ENCODE data around the gene ABHD1.
A peak's percentile ranks its signal among the peaks of the same experiment; 100 is the strongest.

The ABHD1 gene

DNA sequence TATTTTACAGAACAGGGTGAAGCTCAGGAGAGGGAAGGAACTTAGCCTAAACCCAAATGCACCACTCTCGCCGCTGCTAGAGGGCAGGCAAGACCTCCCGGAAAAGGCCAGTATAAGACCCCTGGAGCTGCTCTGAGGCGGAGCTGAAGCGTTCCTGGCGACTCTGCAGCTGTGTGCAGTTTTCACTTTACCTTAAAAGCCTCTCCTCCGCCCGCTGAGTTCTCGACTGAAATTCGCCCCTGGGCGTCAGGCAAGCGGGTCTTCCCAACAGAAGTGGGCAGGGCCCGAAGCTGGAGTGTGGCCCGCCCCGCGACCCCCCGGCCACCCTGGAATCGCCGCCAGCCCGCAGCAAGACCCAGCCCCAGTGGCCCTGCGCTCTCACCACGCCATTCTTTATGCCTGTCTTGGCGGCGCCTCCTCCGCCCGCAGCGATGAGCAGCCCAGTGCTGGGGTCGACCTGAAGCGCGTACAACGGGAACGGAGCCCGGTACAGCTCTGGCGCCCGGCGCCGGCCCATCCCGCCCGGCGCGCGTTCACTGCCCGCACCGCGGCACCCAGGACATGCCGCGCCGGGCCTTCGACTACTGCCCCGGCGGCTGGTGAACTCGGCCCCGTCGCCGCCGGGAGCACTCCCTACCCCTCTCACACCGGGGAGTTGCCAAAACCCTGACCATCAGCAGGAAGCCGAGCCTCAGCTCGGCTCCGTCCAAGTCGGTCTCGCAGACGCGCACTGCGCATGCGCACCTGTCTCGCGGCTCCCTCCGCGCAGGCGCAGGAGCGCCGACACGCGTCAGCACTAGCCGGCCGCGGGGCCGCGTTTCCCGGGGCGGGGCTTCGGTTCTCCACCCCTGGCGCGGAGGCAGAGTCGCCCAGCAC is 10.5 kb downstream of the ABHD1 start, which contains the start of gene PREB:
PREB (minus strand) TSS at position 732 of the 876 bp plus-strand sequence; CDS start at position 517, 215 bp downstream.
- ChIA-PET POLR2A (interaction anchor here (0.7 to 2.9 kb wide), 9 partner anchors 10 to 83 kb away, joined by 3 to 42 read pairs (median 3); partner anchors contain the start of genes ABHD1, AGBL5 and TCF23), CTCF (interaction anchor here (0.7 to 1.1 kb wide), 5 partner anchors 17 to 169 kb away, joined by 3 to 5 read pairs (median 3); no protein-coding TSS in a partner anchor)
- peak; percentile 100 for DNase-seq (ENCODE audit: extremely low spot score)
- no peak for TF ChIP-seq ZNF384 (IDR thresholded peaks at IDR 0.05)
- no peak for TF ChIP-seq BHLHE40 (IDR thresholded peaks at IDR 0.05; ENCODE audit: borderline replicate concordance)
- TF ChIP-seq L3MBTL2 (conservative IDR thresholded peaks at IDR 0.05) = no peak
- TF ChIP-seq FOXM1 (IDR thresholded peaks at IDR 0.05; ENCODE audit: borderline replicate concordance) = no peak
- no peak for TF ChIP-seq FOXK2 (IDR thresholded peaks at IDR 0.05)
- TF ChIP-seq HDGF (IDR thresholded peaks at IDR 0.05; ENCODE audit: borderline replicate concordance) = no peak
- no peak for TF ChIP-seq SUZ12 (IDR thresholded peaks at IDR 0.05)
- TF ChIP-seq, protein P1, sequence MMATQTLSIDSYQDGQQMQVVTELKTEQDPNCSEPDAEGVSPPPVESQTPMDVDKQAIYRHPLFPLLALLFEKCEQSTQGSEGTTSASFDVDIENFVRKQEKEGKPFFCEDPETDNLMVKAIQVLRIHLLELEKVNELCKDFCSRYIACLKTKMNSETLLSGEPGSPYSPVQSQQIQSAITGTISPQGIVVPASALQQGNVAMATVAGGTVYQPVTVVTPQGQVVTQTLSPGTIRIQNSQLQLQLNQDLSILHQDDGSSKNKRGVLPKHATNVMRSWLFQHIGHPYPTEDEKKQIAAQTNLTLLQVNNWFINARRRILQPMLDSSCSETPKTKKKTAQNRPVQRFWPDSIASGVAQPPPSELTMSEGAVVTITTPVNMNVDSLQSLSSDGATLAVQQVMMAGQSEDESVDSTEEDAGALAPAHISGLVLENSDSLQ (IDR thresholded peaks at IDR 0.05) = no peak
- TF ChIP-seq TARDBP (IDR thresholded peaks at IDR 0.05) = no peak
- no peak for TF ChIP-seq LEF1 (IDR thresholded peaks at IDR 0.05; ENCODE audit: borderline replicate concordance)
- no peak for TF ChIP-seq FOXA1 (IDR thresholded peaks at IDR 0.05)

DNA sequence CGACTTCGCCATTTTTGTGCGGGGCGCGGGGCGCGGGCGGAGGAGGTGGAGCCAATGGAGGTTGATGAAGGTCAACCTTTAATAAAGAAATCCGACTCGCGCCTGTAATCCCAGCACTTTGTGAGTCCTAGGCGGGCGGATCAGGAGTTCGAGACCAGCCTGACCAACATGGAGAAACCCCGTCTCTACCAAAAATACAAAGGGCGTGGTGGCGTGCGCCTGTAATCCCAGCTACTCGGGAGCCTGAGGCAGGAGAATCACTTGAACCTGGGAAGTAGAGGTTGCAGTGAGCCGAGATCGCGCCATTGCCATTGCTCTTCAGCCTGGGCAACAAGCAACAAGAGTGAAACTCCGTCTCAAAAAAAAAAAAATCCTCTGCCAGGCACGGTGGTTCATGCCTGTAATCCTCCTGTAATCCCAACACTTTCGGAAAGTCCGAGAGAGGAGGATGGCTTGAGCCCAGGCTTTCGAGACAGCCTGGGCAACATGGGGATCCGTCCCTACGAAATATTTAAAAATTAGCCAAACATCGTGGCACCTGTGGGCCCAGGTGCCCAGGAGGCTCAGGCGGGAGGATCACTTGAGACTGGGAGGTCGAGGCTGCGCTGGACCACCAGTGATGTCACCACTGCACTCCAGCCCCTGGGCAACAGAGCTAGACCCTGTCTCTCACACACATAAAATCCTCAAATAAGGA is 11.3 kb downstream of the ABHD1 start:
- ChIA-PET CTCF (interaction anchor here (1.0 kb wide), 2 partner anchors 57 to 169 kb away, joined by 3 to 4 read pairs; no protein-coding TSS in a partner anchor), POLR2A (interaction anchor here (1.2 to 2.9 kb wide), 3 partner anchors 11 to 16 kb away, joined by 4 to 42 read pairs (median 4); partner anchors contain the start of gene ABHD1)
- TF ChIP-seq TARDBP (IDR thresholded peaks at IDR 0.05) = no peak
- TF ChIP-seq BHLHE40 (IDR thresholded peaks at IDR 0.05; ENCODE audit: borderline replicate concordance) = no peak
- TF ChIP-seq SUZ12 (IDR thresholded peaks at IDR 0.05) = no peak
- no peak for TF ChIP-seq ZNF384 (IDR thresholded peaks at IDR 0.05)
- no peak for TF ChIP-seq SP1 (IDR thresholded peaks at IDR 0.05)
- TF ChIP-seq HDGF (IDR thresholded peaks at IDR 0.05; ENCODE audit: borderline replicate concordance) = no peak
- TF ChIP-seq NFRKB (IDR thresholded peaks at IDR 0.05) = no peak
- TF ChIP-seq LEF1 (IDR thresholded peaks at IDR 0.05; ENCODE audit: borderline replicate concordance) = no peak
- TF ChIP-seq ELF4 (IDR thresholded peaks at IDR 0.05) = no peak
- no peak for TF ChIP-seq ARNT (IDR thresholded peaks at IDR 0.05)
- TF ChIP-seq CTBP1 (IDR thresholded peaks at IDR 0.05; ENCODE audit: borderline replicate concordance) = no peak
- TF ChIP-seq L3MBTL2 (conservative IDR thresholded peaks at IDR 0.05) = no peak
- no peak for TF ChIP-seq FOXK2 (IDR thresholded peaks at IDR 0.05)
- no peak for TF ChIP-seq FOXM1 (IDR thresholded peaks at IDR 0.05; ENCODE audit: borderline replicate concordance)
- TF ChIP-seq, protein P1 (IDR thresholded peaks at IDR 0.05) = no peak
- TF ChIP-seq FOXA1 (IDR thresholded peaks at IDR 0.05) = no peak
- no peak for DNase-seq (ENCODE audit: extremely low spot score)

DNA sequence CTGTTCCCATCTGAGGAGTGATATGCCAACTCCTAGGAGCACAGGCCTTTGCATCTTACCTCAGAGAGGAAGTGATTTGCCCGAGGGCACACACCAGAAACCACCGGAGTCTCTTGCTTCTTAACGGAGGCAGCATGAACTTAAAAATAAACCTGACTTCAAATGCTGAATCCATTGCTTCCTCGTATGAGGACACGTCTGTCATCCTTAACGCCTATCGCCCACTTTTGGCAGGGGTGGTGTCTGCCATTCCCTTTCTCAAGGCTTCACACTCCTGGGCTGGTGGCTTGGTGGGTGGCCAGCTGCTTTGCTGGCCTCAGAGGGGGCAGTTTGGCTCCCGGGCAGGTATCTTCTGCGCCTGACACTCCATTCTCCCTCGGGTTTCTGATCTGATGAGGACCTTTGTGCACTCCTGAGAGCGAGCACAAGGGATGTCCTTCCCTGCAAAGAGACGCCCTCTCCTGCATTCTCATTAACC is 11.9 kb downstream of the ABHD1 start:
- no peak for DNase-seq (ENCODE audit: extremely low spot score)
- TF ChIP-seq TARDBP (IDR thresholded peaks at IDR 0.05) (no peak), ARNT (IDR thresholded peaks at IDR 0.05) (no peak), FOXK2 (IDR thresholded peaks at IDR 0.05) (no peak), ZNF384 (IDR thresholded peaks at IDR 0.05) (no peak), FOXM1 (IDR thresholded peaks at IDR 0.05; ENCODE audit: borderline replicate concordance) (no peak), HDGF (IDR thresholded peaks at IDR 0.05; ENCODE audit: borderline replicate concordance) (no peak), SUZ12 (IDR thresholded peaks at IDR 0.05) (no peak), SP1 (IDR thresholded peaks at IDR 0.05) (no peak), BHLHE40 (IDR thresholded peaks at IDR 0.05; ENCODE audit: borderline replicate concordance) (no peak)
- TF ChIP-seq, protein P1 (IDR thresholded peaks at IDR 0.05) = no peak
- ChIA-PET CTCF (no interaction called here), POLR2A (no interaction called here)

DNA sequence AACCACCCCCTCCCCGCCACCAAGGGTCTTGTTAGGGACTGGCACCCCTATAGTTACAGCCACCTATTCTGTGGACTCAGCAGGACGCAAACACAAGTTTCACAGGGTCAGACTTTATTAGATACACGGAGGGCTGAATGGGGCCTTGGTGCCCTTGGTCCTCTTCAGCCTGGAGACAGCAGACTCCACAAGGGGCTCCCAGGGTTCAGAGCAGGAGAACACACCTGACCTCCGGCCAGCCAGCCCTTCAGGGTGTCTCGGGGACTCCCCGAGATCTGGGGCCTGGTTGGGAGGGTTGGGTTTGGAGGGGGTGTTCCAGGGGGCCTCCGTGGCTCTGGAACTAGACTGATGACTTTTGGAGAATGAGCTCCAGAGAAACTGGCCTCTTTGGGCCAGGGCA is 13.1 kb downstream of the ABHD1 start:
- POLR2A ChIA-PET = no interaction called here
- CTCF ChIA-PET = no interaction called here
- TF ChIP-seq TARDBP (IDR thresholded peaks at IDR 0.05) = no peak
- TF ChIP-seq L3MBTL2 (conservative IDR thresholded peaks at IDR 0.05) = no peak
- no peak for TF ChIP-seq ARNT (IDR thresholded peaks at IDR 0.05)
- TF ChIP-seq, protein P1 (IDR thresholded peaks at IDR 0.05) = no peak
- TF ChIP-seq ELF4 (IDR thresholded peaks at IDR 0.05) = no peak
- TF ChIP-seq FOXA1 (IDR thresholded peaks at IDR 0.05) = no peak
- no peak for TF ChIP-seq SUZ12 (IDR thresholded peaks at IDR 0.05)
- no peak for TF ChIP-seq SP1 (IDR thresholded peaks at IDR 0.05)
- no peak for TF ChIP-seq NFRKB (IDR thresholded peaks at IDR 0.05)
- no peak for TF ChIP-seq BHLHE40 (IDR thresholded peaks at IDR 0.05; ENCODE audit: borderline replicate concordance)
- TF ChIP-seq CTBP1 (IDR thresholded peaks at IDR 0.05; ENCODE audit: borderline replicate concordance) = no peak
- TF ChIP-seq FOXM1 (IDR thresholded peaks at IDR 0.05; ENCODE audit: borderline replicate concordance) = no peak

More for the DNA sequence above, 13.1 kb downstream of the ABHD1 start:
- no peak for DNase-seq (ENCODE audit: extremely low spot score)

All from HEK293T (cell line).